Measurements from ENCODE around the gene GLYATL1B.
A peak's percentile ranks its signal among the peaks of the same experiment; 100 is the strongest.
"Not testable (repeated sequence)": the region's sequence is repeated elsewhere in the genome, so short reads cannot be mapped to it uniquely, and the experiment has no call there.

GLYATL1B gene

DNA sequence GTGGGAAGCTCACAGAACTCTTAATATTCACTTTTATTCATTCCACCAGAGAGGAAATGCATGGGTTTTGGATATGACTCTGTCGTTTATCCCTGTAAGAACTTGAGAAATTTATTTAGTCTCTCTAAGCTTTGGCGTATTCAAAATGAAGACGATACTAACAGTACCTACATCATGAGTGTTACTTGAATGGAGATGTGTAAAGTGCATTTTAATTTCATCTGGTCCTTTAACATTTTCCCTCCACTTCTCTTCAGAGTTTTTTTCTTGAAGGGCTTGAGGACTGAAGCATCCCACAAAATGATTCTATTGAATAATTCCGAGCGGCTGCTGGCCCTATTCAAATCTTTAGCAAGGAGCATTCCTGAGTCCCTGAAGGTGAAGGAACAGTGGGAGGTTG is at the start of gene GLYATL1B:
Gene GLYATL1B, plus strand, starts transcription at position 301 of the 400 bp plus-strand sequence. Its CDS starts 0 bp downstream, at position 301.
- not testable (repeated sequence) for DNase-seq

DNA sequence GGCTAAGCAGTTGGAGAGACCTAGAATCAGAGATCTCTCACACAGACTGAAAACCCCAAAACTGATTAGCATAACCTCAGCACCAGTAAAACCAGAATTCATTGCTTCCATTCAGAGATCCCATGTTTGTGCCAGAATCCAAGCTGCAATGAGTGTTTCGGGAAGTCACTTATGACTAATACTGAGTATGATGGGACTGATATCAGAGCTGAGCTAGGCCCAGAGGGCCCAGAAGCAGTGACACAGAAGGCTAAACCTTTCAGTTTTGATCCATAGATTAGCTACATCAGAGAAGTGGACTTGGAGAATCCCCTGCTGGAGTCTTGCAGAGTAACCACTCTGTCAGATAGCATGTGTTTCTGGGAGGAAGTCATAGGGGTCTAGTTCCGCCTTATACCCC is 49.6 kb upstream of the GLYATL1B start:
- DNase-seq = not testable (repeated sequence)

- not testable (repeated sequence) for DNase-seq
These were observed 48.7 kb upstream of the GLYATL1B start for GRCh38 chr11:59037434-59037833.

DNA sequence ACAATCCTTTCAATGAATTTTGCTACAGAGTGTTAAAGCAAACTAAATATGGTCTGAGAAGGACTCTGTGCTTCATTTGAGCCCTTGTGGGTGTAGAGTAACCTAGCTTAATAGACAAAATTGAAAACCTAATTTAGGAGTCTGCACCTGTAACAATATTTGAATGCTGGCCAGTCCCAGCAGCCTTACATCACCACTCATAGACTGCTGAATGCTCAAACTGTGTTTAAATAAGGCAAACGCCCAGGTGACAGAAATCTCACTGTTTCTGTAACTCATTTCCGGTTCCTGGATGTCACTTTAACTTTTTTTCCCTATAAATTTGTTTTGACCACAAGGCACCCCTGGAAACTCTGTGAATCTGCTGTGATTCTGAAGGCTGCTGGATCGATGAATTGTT is 45.5 kb upstream of the GLYATL1B start:
- no peak for DNase-seq

DNA sequence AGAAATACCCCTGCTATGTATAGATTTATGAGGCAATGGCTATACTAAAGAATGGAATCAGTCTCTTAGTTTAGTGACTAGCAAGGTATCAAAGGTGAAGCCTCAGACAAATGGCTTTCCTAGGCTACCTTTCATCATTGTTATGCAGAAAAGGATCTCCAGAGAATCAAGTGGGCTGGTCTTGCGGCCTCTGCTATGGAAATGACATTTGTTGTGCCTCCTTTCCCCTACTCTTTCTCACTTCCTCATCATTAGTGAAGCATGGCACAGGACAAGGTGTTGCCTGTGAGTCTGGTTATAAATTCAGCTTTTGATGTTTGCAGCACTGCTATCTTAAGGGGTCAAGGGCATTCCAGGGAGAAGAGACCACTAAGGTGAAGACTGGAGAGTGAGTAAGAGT is 34.7 kb upstream of the GLYATL1B start:
- not testable (repeated sequence) for DNase-seq

- not testable (repeated sequence) for DNase-seq
These were observed 33.8 kb upstream of the GLYATL1B start for GRCh38 chr11:59052355-59052754.

GRCh38 chr11:59053387-59053786 is 32.7 kb upstream of the GLYATL1B start:
- DNase-seq = peak; percentile 79

- DNase-seq = peak; percentile 77
These were observed 27.7 kb upstream of the GLYATL1B start for GRCh38 chr11:59058120-59059033.

DNA sequence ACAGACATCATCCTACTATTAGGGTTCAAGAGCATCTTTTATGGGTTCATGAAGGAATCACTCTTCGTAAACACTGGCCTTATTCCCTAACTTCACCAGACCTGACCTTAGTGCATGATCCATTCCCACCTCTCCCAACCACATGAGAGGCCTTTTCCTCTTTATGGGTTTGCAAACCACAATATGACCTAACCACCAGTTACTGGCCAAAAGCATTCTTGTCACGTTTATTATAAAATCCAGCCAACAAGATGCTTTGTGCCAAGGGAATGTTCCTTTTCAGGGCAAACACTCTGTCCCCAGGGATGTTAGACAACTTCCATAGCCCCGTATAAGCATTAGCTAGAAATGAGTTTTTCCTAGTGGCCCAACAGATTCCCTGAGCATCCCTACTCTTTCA is 26.0 kb upstream of the GLYATL1B start:
- DNase-seq = not testable (repeated sequence)

DNA sequence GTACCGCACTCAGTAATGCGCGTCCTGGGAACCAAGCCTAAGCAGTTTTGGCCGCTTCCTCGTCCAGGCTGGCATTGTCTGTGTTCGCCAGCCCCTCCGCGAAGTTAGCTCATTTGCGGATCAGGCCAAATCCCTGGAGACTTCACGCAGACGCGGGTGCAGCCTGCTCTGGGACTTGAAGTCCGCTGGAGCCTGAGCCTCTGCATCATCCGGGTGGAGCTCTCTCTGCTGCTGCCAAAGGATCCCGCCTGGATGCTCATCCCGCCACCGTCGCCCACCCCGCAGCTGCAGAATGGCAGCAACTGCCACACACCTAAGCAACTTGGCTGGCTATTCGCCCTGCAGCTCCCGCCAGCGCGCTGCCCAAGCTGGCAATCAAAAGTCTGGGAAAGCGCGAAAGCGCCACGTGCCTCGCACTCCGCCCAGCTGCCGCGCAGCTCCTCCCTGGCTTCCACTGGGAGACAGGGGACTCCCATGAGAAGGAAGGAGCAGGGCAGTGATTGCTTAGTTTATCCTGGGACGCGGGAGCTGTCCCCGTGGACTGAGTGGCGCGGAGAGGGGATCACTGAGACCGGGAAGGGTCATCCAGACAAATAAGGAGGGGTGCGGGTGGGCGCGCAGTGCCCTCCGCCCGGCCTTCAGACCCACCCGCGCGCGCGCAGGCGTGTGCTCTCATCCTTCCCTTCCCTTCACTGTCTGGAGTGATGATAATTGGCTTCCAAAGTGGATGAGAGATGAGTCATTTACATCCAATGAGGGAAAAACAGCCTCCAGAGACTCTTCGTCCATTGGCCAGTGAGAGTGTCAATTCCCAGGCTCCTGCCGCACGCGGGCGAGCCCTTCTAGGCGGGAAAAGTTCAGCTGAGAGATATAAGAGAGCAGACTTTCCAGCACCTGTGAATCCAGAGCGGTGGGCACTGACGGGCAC is 23.2 kb upstream of the GLYATL1B start:
- DNase-seq = no peak

DNA sequence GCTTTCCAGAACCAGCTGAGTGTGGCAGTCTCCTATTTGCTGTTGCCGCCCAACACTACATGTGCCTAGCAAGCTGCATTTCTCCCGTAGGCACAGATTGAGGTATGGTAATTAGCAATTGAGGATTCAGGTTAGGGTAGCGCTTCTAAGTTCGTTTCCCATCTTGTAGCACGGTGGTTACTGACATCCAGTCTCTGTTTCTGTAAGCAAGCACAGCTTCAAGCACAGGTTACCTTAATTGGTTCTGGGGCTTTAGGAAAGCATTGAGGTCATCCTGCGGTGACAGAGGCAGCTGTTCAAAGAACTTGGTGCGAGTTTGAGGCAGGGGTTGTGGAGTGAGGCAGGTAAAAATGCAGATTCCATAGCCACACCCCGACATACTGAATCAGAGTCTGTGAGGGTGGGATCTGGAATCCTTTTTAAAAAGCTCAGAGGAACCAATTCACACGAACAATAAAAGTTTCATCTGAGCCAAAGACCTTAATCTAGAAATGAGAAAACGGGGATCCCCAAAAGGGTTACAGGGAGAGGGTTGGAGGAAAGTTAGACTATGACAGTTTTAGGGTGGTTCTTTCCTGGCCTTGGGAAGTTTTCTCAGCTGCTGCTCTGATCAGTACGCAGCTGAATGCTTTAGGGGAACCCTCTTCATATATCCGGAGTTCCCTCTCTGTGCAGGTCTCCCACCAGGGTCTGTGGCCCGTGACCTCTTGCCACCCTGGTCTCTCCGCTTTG is 21.9 kb upstream of the GLYATL1B start:
- not testable (repeated sequence) for DNase-seq

DNA sequence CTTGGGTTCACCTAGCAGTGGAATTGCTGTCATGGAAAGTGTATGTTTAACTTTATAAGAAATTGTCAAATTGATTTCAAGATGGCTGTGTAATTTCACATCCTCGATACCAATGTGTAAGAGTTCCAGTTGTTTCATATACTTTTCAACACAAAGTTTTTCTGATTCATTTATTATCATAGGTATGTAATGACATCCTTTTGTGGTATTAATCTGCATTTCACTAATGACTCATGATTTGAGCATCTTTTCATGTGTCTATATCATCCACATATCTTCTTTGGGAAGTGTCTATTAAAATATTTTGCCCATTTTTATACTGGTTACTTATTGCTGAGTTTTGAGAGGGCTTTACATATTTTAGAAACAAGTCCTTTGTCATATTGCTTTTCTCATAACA is 17.0 kb upstream of the GLYATL1B start:
- no peak for DNase-seq

DNA sequence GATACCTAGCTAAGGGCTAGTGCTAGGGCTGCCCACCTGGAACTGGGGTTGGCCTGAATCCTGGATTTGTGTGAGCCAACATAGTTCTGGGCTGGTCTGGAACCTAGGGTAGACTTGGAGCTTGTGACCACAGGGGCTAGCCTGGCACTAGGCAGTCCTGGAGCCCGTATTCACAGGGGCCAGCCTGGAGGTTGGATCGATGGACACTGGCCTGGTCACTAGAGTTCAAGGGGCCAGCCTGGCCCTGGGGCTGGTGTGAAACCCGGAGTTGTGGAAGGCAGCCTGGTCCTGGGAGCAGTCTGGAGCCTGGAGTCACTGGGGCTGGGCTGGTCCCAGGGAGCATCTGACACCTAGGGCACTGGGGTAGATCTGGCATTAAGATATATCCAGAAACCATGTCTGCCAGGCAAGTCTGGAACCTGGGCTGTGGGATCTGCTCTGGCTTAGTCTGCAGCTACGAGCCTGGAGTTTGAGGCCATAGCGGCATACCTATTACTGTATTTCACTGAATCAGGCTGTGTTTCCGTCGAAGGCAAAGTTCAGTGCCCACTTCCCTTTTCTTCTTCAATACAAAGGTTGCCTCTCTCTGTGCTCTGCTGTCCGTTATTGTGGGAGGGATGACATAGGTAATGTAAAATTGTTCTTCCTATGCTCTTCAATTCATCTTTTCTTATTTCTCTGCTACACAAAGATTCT is 9.1 kb upstream of the GLYATL1B start:
- no peak for DNase-seq

DNA sequence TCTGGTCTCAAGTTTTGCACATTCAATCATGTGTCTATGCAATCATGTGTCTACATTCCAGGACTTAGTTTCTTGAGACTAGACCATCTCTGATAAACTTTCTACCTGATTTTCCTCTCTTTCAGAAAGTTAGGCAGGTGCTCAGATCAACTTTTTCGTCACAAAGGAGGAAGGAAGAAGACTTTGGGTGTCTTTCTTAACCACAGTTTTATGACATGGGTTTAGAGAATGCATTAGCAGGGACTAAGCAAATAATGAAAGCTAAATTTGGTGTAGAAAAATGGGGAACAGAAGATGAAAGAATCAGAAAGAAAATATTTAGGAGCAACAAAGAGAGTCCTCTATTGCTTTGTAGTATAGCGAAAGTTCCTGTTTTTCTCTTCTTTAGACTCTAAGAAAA is 7.7 kb upstream of the GLYATL1B start:
- no peak for DNase-seq

- no peak for DNase-seq
These were observed 7.0 kb upstream of the GLYATL1B start for GRCh38 chr11:59079086-59079485.

DNA sequence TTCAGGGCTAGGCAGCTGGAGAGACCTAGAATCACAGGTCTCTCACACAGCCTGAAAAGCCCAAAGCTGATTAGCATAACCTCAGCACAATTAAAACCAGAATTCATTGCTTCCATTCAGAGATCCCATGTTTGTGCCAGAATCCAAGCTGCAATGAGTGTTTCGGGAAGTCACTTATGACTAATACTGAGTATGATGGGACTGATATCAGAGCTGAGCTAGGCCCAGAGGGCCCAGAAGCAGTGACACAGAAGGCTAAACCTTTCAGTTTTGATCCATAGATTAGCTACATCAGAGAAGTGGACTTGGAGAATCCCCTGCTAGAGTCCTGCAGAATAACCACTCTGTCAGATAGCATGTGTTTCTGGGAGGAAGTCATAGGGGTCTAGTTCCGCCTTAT is 5.7 kb upstream of the GLYATL1B start:
- DNase-seq = not testable (repeated sequence)

DNA sequence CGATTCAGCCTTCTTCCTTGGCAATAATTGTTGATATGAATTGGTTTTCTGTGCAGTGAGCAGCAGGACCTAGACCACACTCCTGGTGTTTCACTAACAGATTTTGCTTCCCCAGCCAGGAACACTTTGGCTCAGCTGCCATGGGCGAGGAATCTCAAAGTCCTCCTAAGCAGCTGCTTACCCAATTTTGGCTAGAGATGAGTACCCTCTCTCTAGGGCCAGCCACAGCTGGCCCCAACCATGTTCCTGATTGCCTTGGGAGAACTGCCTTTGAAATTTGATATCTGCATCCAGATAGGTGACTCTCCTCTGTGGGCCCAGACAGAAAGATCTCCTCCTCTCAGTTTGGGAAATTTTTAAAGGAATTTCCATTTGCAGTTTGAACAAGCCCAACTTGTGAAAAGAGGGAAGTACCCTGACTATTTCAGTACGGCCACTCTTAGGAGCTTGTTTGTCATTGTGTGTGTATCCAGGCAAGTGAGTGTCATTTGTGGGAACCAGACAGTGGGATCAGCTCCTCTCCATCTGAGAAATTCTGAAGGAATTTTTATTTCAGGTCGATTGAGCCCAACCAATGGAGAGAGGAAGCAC is 4.6 kb upstream of the GLYATL1B start:
- not testable (repeated sequence) for DNase-seq

GRCh38 chr11:59088162-59088561 is 2.1 kb downstream of the GLYATL1B start:
- DNase-seq = no peak

GRCh38 chr11:59093576-59093975 is 7.5 kb downstream of the GLYATL1B start:
- not testable (repeated sequence) for DNase-seq

DNA sequence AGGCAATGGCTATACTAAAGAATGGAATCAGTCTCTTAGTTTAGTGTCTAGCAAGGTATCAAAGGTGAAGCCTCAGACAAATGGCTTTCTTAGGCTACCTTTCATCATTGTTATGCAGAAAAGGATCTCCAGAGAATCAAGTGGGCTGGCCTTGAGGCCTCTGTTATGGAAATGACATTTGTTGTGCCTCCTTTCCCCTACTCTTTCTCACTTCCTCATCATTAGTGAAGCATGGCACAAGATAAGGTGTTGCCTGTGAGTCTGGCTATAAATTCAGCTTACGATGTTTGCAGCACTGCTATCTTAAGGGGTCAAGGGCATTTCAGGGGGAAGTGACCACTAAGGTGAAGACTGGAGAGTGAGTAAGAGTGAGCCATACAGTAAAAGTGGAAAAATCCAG is 9.1 kb downstream of the GLYATL1B start:
- not testable (repeated sequence) for DNase-seq

GRCh38 chr11:59095972-59096575 is 10.0 kb downstream of the GLYATL1B start:
- DNase-seq = not testable (repeated sequence)

Data from stimulated activated CD4-positive, alpha-beta T cell treated with anti-CD3 and anti-CD28 coated beads, Interleukin-12 subunit alpha, Interleukin-12 subunit beta, amount 100 ng/mL, for 4 hours (primary cell).